ENCODE data around the gene FAM209B. TPM values are rescaled to one million over a fixed set of nuclear protein-coding genes. Genes with fewer than 3 reads are reported as not detected.

The FAM209B gene
- total and polyA plus RNA-seq, 2 donors (not counting 1 experiment from before 2014, with no cell fraction given) = 1.9 to 2.0 TPM

DNA sequence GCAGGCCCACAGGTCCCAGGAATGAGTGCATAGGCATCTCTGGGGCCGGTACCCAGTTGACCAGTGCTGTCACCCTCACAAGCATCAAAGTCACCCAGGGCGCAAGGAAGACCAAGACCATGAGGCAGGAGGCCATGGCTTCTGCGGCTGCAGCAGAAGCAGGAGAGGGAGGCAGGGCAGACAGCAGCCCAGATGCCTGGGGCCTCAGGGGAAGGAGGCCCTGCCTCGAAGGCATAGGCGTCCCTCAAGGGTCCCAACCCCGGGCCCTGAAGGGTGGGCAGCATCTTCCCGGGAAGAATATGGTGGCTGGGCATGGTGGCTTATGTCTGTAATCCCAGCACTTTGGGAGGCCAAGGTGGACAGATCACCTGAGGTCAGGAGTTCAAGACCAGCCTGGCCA lies 5.5 kb upstream of the FAM209B start:
- no peak overlapping the region for H3K4me3 ChIP-seq (ENCODE audit: control extremely low read depth in 1 of 5, extremely low read depth in 1 of 5, insufficient read depth in 1 of 5, low read depth in 2 of 5, low read length in 4 of 5)
- DNase-seq (no peak), ATAC-seq (ENCODE audit: low read depth) (no peak)
- H3K9me3 Mint-ChIP-seq (ENCODE audit: insufficient read depth) = no peaks in the 10 kb centered on the region
- H3K4me1 ChIP-seq (ENCODE audit: control insufficient read depth in 2 of 2, insufficient read depth in 2 of 2, low read length in 2 of 2) = no peaks in the 10 kb centered on the region
- TF ChIP-seq, protein P1, sequence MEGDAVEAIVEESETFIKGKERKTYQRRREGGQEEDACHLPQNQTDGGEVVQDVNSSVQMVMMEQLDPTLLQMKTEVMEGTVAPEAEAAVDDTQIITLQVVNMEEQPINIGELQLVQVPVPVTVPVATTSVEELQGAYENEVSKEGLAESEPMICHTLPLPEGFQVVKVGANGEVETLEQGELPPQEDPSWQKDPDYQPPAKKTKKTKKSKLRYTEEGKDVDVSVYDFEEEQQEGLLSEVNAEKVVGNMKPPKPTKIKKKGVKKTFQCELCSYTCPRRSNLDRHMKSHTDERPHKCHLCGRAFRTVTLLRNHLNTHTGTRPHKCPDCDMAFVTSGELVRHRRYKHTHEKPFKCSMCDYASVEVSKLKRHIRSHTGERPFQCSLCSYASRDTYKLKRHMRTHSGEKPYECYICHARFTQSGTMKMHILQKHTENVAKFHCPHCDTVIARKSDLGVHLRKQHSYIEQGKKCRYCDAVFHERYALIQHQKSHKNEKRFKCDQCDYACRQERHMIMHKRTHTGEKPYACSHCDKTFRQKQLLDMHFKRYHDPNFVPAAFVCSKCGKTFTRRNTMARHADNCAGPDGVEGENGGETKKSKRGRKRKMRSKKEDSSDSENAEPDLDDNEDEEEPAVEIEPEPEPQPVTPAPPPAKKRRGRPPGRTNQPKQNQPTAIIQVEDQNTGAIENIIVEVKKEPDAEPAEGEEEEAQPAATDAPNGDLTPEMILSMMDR (IDR thresholded peaks at IDR 0.05) = no peak
- no peak for TF ChIP-seq EZH2 (IDR thresholded peaks at IDR 0.05; ENCODE audit: borderline replicate concordance, insufficient read depth, low read depth, low read length, poor library complexity, severe bottlenecking)
- H4K20me1 ChIP-seq (ENCODE audit: control insufficient read depth, insufficient read depth, low read length, poor library complexity, severe bottlenecking) = no peaks in the 10 kb centered on the region
- no peak overlapping the region for H2AFZ ChIP-seq (ENCODE audit: insufficient read depth, low read depth, low read length, poor library complexity, severe bottlenecking)
- no peaks in the 10 kb centered on the region for H3K79me2 ChIP-seq (ENCODE audit: control insufficient read depth, insufficient read depth, low read length)
- CTCF ChIA-PET = no interaction called here
- H3K27me3 ChIP-seq (replicated peaks in 1 of 4; ENCODE audit: control extremely low read depth in 1 of 4, control insufficient read depth in 3 of 4, insufficient read depth in 4 of 4, low read length in 3 of 4) = no peaks in the 10 kb centered on the region
- no peaks in the 10 kb centered on the region for H3K36me3 ChIP-seq (replicated peaks in 1 of 2; ENCODE audit: control extremely low read depth in 1 of 2, control insufficient read depth in 1 of 2, extremely low read depth in 1 of 2, insufficient read depth in 2 of 2, low read length in 1 of 2)
- H3K27me3 Mint-ChIP-seq = no peaks in the 10 kb centered on the region
- no peaks in the 10 kb centered on the region for H3K4me1 Mint-ChIP-seq
- intact Hi-C loops (cut with micrococcal nuclease) = no loop called here
- peaks cover 0 to 12% (median 1%) of the 10 kb centered on the region in 3 donors for H3K9me3 ChIP-seq (ENCODE audit: control extremely low read depth in 1 of 3, control insufficient read depth in 2 of 3, insufficient read depth in 1 of 3, low read length in 2 of 3)
- POLR2A ChIA-PET = interaction anchor here (0.6 kb wide), 1 partner anchor 118 kb away, joined by 3 read pairs; no protein-coding TSS in a partner anchor
- no peak overlapping the region for H3K27ac ChIP-seq (ENCODE audit: low read length in 2 of 2)
- H3K27ac Mint-ChIP-seq = no peak overlapping the region
- H3K9ac ChIP-seq (ENCODE audit: low read length) = no peak overlapping the region
- H3K4me3 Mint-ChIP-seq = no peak overlapping the region
- WGBS (ENCODE audit: insufficient coverage) = 90% methylated on average over 7 of the region's 7 CpGs
- H3K4me2 ChIP-seq (replicated peaks; ENCODE audit: low read depth, low read length, poor library complexity, severe bottlenecking) = no peak overlapping the region

DNA sequence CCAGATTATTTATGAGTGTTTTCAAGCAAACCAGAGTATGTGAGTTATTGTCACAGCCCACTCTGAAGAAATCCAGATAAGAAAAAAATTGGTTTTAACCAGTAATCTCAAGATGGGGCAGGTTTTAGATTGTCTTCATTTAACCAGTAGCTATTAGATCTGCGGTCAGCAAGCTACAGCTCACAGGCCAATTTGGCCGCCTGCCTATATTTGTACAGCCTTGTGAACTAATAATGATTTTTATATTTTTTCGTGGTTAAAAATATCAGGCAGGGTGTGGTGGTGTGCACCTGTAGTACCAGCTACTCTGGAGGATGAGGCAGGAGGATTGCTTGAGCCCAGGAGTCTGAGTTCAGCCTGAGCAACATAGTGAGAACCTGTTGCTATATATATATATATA lies 5.0 kb downstream of the FAM209B start:
- H3K27me3 ChIP-seq (replicated peaks in 1 of 4; ENCODE audit: control extremely low read depth in 1 of 4, control insufficient read depth in 3 of 4, insufficient read depth in 4 of 4, low read length in 3 of 4) = no peaks in the 10 kb centered on the region
- H4K20me1 ChIP-seq (ENCODE audit: control insufficient read depth, insufficient read depth, low read length, poor library complexity, severe bottlenecking) = no peaks in the 10 kb centered on the region
- ChIA-PET POLR2A (no interaction called here), CTCF (no interaction called here)
- H3K4me3 ChIP-seq (ENCODE audit: control extremely low read depth in 1 of 5, extremely low read depth in 1 of 5, insufficient read depth in 1 of 5, low read depth in 2 of 5, low read length in 4 of 5) = no peak overlapping the region
- intact Hi-C loops (cut with micrococcal nuclease) = no loop called here
- no peak overlapping the region for H2AFZ ChIP-seq (ENCODE audit: insufficient read depth, low read depth, low read length, poor library complexity, severe bottlenecking)
- DNase-seq (no peak), ATAC-seq (ENCODE audit: low read depth) (no peak)
- Mint-ChIP-seq H3K27me3 (no peaks in the 10 kb centered on the region), H3K9me3 (ENCODE audit: insufficient read depth) (no peaks in the 10 kb centered on the region), H3K4me1 (no peaks in the 10 kb centered on the region), H3K27ac (no peak overlapping the region), H3K4me3 (no peak overlapping the region)
- H3K9ac ChIP-seq (ENCODE audit: low read length) = no peak overlapping the region
- 94% methylated on average over 2 of the region's 3 CpGs for WGBS (ENCODE audit: insufficient coverage)
- no peak overlapping the region for H3K27ac ChIP-seq (ENCODE audit: low read length in 2 of 2)
- H3K4me1 ChIP-seq (ENCODE audit: control insufficient read depth in 2 of 2, insufficient read depth in 2 of 2, low read length in 2 of 2) = no peaks in the 10 kb centered on the region
- no peak for TF ChIP-seq EZH2 (IDR thresholded peaks at IDR 0.05; ENCODE audit: borderline replicate concordance, insufficient read depth, low read depth, low read length, poor library complexity, severe bottlenecking)
- H3K4me2 ChIP-seq (replicated peaks; ENCODE audit: low read depth, low read length, poor library complexity, severe bottlenecking) = no peak overlapping the region
- no peaks in the 10 kb centered on the region for H3K79me2 ChIP-seq (ENCODE audit: control insufficient read depth, insufficient read depth, low read length)
- no peaks in the 10 kb centered on the region for H3K9me3 ChIP-seq (ENCODE audit: control extremely low read depth in 1 of 3, control insufficient read depth in 2 of 3, insufficient read depth in 1 of 3, low read length in 2 of 3)
- no peaks in the 10 kb centered on the region for H3K36me3 ChIP-seq (replicated peaks in 1 of 2; ENCODE audit: control extremely low read depth in 1 of 2, control insufficient read depth in 1 of 2, extremely low read depth in 1 of 2, insufficient read depth in 2 of 2, low read length in 1 of 2)

Measured in B cell (primary cell).